Activated T-cell treated with anti-CD3 and anti-CD28 coated beads, Interleukin-2, amount 50 U/mL, for 24 hours (primary cell): ENCODE measurements around the gene ADAMTS3.

Experiments
- DNase-seq: peaks from one replicate; pipeline ENCODE4 v3.0.0-alpha.2; 2020
- H3K27ac Mint-ChIP-seq: 2 replicates; pipeline ENCODE4 v1.8.0; 2020; ENCODE audit warnings: mild to moderate bottlenecking, mixed read lengths
- H3K27me3 Mint-ChIP-seq: 2 replicates; pipeline ENCODE4 v1.8.0; 2020; ENCODE audit warnings: mixed read lengths
- H3K36me3 Mint-ChIP-seq: 2 replicates; pipeline ENCODE4 v1.8.0; 2020; ENCODE audit warnings: low read depth, mixed read lengths
- H3K4me1 Mint-ChIP-seq: 2 replicates; pipeline ENCODE4 v1.8.0; 2020; ENCODE audit warnings: low read depth, mixed read lengths
- H3K4me3 Mint-ChIP-seq: 2 replicates; pipeline ENCODE4 v1.8.0; 2020; ENCODE audit warnings: mild to moderate bottlenecking, moderate library complexity, mixed read lengths
- H3K9me3 Mint-ChIP-seq: 2 replicates; pipeline ENCODE4 v1.8.0; 2020; ENCODE audit warnings: mixed read lengths

ADAMTS3 gene

DNA sequence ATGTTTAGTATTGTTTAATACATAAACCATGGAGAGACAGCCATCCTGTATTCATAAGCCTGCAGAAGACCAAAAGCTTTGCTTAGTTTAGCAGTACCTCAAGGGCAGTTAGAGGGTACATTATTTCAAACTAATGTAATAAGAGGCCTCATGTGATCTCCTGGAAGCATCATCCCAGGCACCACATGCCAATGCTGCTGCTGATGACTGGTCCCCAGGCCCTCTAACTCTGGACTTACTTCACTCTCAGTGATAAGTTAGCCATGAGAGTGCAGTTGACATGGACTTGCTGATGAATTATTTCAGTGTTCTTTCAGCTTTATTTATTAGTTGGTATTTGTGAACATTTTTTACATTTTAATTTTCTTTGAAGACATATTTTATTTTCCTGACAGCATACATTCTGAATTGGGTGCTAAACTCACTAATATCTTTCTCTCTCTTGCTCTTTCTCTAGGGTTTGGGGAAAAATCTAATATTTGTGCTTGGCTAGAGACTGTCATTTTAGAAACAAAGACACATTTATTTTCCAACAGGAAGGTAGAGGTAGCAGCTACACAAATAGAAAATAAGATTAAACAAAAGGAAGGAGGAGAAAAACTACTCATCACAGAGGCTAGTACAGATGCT is 329.4 kb downstream of the ADAMTS3 start:
- no peak for DNase-seq
- no peaks in the 10 kb centered on the region for H3K4me1 Mint-ChIP-seq
- H3K27ac Mint-ChIP-seq: no peak overlapping the region
- no peaks in the 10 kb centered on the region for H3K36me3 Mint-ChIP-seq
- H3K27me3 Mint-ChIP-seq: peaks cover 3% of the 10 kb centered on the region
- H3K9me3 Mint-ChIP-seq: no peaks in the 10 kb centered on the region
- H3K4me3 Mint-ChIP-seq: no peak overlapping the region
